ENCODE data around the gene PRKAG2. TPM values are rescaled to one million over a fixed set of nuclear protein-coding genes. Genes with fewer than 3 reads are reported as not detected.

PRKAG2 gene
- total and polyA plus RNA-seq, 2 of the 8 experiments (the other 6 are each of a cell fraction or from before 2014, with no cell fraction given) = 7.5 to 18.1 TPM

GRCh38 chr7:151905353-151905752 lies 28.4 kb upstream of the PRKAG2 start:
- Histone ChIP-seq H2BK20ac (ENCODE audit: low read length) (no peak overlapping the region), H2BK12ac (ENCODE audit: low read depth, low read length) (no peak overlapping the region), H3K4me1 (replicated peaks in 1 of 4; ENCODE audit: control insufficient read depth in 3 of 4, insufficient read depth in 4 of 4, low read length in 3 of 4) (no peaks in the 10 kb centered on the region), H4K91ac (replicated peaks; ENCODE audit: insufficient read length, low read length) (no peak overlapping the region), H4K20me1 (replicated peaks in 1 of 2; ENCODE audit: control insufficient read depth in 1 of 2, insufficient read depth in 2 of 2, low read length in 2 of 2) (no peaks in the 10 kb centered on the region), H3K14ac (ENCODE audit: insufficient read length) (no peak overlapping the region), H3K4me3 (ENCODE audit: extremely low read depth in 1 of 4, insufficient read depth in 2 of 4, low read depth in 3 of 4, low read length in 4 of 4) (no peak overlapping the region), H2BK5ac (ENCODE audit: low read depth, low read length) (no peak overlapping the region), H3K18ac (ENCODE audit: extremely low read depth, low read length) (no peak overlapping the region), H3K36me3 (ENCODE audit: control insufficient read depth in 2 of 4, insufficient read depth in 4 of 4, low read length in 3 of 4) (no peaks in the 10 kb centered on the region), H3K4ac (replicated peaks; ENCODE audit: insufficient read length, low read depth, low read length) (no peak overlapping the region), H3K4me2 (ENCODE audit: insufficient read depth in 1 of 2, low read depth in 2 of 2, low read length in 2 of 2) (no peak overlapping the region), H3K9me3 (ENCODE audit: insufficient read depth in 2 of 2, low read depth in 1 of 2, low read length in 1 of 2) (no peaks in the 10 kb centered on the region), H3K79me2 (ENCODE audit: control insufficient read depth in 1 of 2, insufficient read depth in 2 of 2, low read length in 2 of 2) (no peaks in the 10 kb centered on the region), H3K56ac (replicated peaks; ENCODE audit: insufficient read length, low read depth, low read length) (no peak overlapping the region), H2AK5ac (ENCODE audit: low read depth, low read length) (no peak overlapping the region), H2AFZ (ENCODE audit: low read length) (no peak overlapping the region), H3K23me2 (ENCODE audit: low read depth, low read length) (peaks cover 2% of the 10 kb centered on the region; the same call in 1 of the 2 replicates), H2BK15ac (ENCODE audit: low read length) (no peak overlapping the region), H4K8ac (ENCODE audit: extremely low read depth, insufficient read depth, low read length) (no peak overlapping the region), H3K9ac (replicated peaks in 1 of 4; ENCODE audit: extremely low read depth in 1 of 4, low read depth in 3 of 4, low read length in 3 of 4) (no peak overlapping the region), H3K27me3 (replicated peaks in 1 of 4; ENCODE audit: control insufficient read depth in 3 of 4, extremely low read depth in 1 of 4, insufficient read depth in 3 of 4, low read length in 3 of 4) (no peaks in the 10 kb centered on the region; a peak in 3 of 7 replicates), H3K79me1 (ENCODE audit: low read depth, low read length) (no peaks in the 10 kb centered on the region), H3K27ac (ENCODE audit: low read depth, low read length) (no peak overlapping the region), H2BK120ac (replicated peaks; ENCODE audit: low read depth, low read length) (no peak overlapping the region), H4K5ac (ENCODE audit: insufficient read length, low read depth, low read length) (no peak overlapping the region), H3K23ac (ENCODE audit: insufficient read length) (no peak overlapping the region)
- FAIRE-seq (no peak), DNase-seq (ENCODE audit: low read depth in 1 of 2, low spot score in 2 of 2) (no peak)
- POLR2A ChIA-PET (ENCODE audit: partially characterized antibody) = no interaction called here
- 88% methylated on average over 9 of the region's 9 CpGs; no CpG with 5 or more reads in 1 of the 2 experiments for WGBS, 2 experiments (ENCODE audit: extremely low coverage in 1 of 2, insufficient coverage in 1 of 2, insufficient read length in 1 of 2, insufficient replicate concordance in 2 of 2, low coverage in 1 of 2, low lambda C conversion rate in 2 of 2, missing lambda C conversion rate in 1 of 2)
- CTCF ChIA-PET (ENCODE audit: partially characterized antibody) = interaction anchor here (0.7 kb wide), 1 partner anchor 122 kb away, joined by 3 read pairs; no protein-coding TSS in a partner anchor
- no peak for TF ChIP-seq NANOG (IDR thresholded peaks at IDR 0.05; ENCODE audit: insufficient read depth, low read depth, low read length, poor library complexity, severe bottlenecking)
- TF ChIP-seq SP2 (IDR thresholded peaks at IDR 0.05; ENCODE audit: low read length) = no peak
- TF ChIP-seq BCL11A (IDR thresholded peaks at IDR 0.05; ENCODE audit: low read depth in 2 of 2, low read length in 2 of 2) = no peak
- TF ChIP-seq YY1 (IDR thresholded peaks at IDR 0.05; ENCODE audit: low read depth, low read length) = no peak
- no peak for TF ChIP-seq EGR1 (IDR thresholded peaks at IDR 0.05; ENCODE audit: borderline replicate concordance, low read depth, low read length)
- TF ChIP-seq JUN (IDR thresholded peaks at IDR 0.05; ENCODE audit: low read depth, low read length) = no peak
- TF ChIP-seq GABPA (IDR thresholded peaks at IDR 0.05; ENCODE audit: borderline replicate concordance, insufficient read depth, low read length) = no peak
- TF ChIP-seq POLR2A (IDR thresholded peaks at IDR 0.05; ENCODE audit: control extremely low read depth in 1 of 2, low read depth in 2 of 2, low read length in 2 of 2) = no peak
- TF ChIP-seq RFX5 (IDR thresholded peaks at IDR 0.05; ENCODE audit: borderline replicate concordance, low read depth, low read length) = no peak
- TF ChIP-seq CBX5 (IDR thresholded peaks at IDR 0.05; ENCODE audit: low read depth, low read length) = no peak
- TF ChIP-seq TAF7 (optimal IDR thresholded peaks at IDR 0.05; ENCODE audit: borderline replicate concordance, low read depth, low read length) = no peak
- TF ChIP-seq USF2 (IDR thresholded peaks at IDR 0.05; ENCODE audit: low read length) = no peak
- TF ChIP-seq CHD2 (IDR thresholded peaks at IDR 0.05; ENCODE audit: low read length) = no peak
- no peak for TF ChIP-seq PHF8 (conservative IDR thresholded peaks at IDR 0.05; ENCODE audit: low read depth, low read length)

Data from H1 (cell line).